CD4-positive, alpha-beta T cell (primary cell): Measurements from ENCODE around the gene CDC42EP4. TPM values are rescaled to one million over a fixed set of nuclear protein-coding genes. Genes with fewer than 3 reads are reported as not detected.

Source experiments
- ATAC-seq: fragments of 200-7000 bp; cut with Tn5 transposase; one replicate; pipeline ENCODE4 v1.10.0; 2022; ENCODE audit warnings: mild to moderate bottlenecking; ENCODE audit not compliant: poor library complexity
- CTCF ChIA-PET: fragments of 350-600 bp; sonication (Branson Sonifier 250); formaldehyde crosslinking; loops from one replicate; lab custom pipeline; 2021; ENCODE audit warnings: antibody characterized with exemption, inconsistent platforms; lab: Charles Lee
- POLR2A ChIA-PET: fragments of 350-600 bp; sonication (Branson Sonifier 250); formaldehyde crosslinking; loops from one replicate; lab custom pipeline; 2021; ENCODE audit warnings: antibody characterized with exemption, inconsistent platforms; lab: Charles Lee
- DNase-seq, 14 experiments: peaks; one replicate each; pipeline ENCODE4 v3.0.0-alpha.2; 2013 to 2020; ENCODE audit warnings: mixed read lengths in 2 of 14
- H3K27ac ChIP-seq, 2 donors: one replicate each; pipeline versions ENCODE4 v1.5.1 to v1.7.0; 2013; ENCODE audit warnings: low read length in 2 of 2, low read depth in 1 of 2, mild to moderate bottlenecking in 1 of 2
- H3K27me3 ChIP-seq, 2 experiments: 1 replicate in 1 of 2; 2 replicates in 1 of 2; pipeline versions ENCODE4 v1.6.1 to v1.7.0; 2013; ENCODE audit warnings: low read length in 2 of 2, control low read depth in 1 of 2, mild to moderate bottlenecking in 1 of 2, moderate library complexity in 1 of 2; ENCODE audit not compliant: insufficient read depth in 2 of 2, control insufficient read depth in 1 of 2
- H3K36me3 ChIP-seq: one replicate; pipeline ENCODE4 v1.6.1; 2013; ENCODE audit warnings: low read length, control low read depth; ENCODE audit not compliant: insufficient read depth
- H3K4me1 ChIP-seq: one replicate; pipeline ENCODE4 v1.6.1; 2013; ENCODE audit warnings: low read length, control low read depth; ENCODE audit not compliant: insufficient read depth
- H3K4me3 ChIP-seq: one replicate; pipeline ENCODE4 v1.5.1; 2013; ENCODE audit warnings: mild to moderate bottlenecking, low read length, moderate library complexity
- H3K9me3 ChIP-seq, 2 experiments: 1 replicate in 1 of 2; 2 replicates in 1 of 2; pipeline versions ENCODE4 v1.6.1 to v1.7.0; 2013; ENCODE audit warnings: low read length in 2 of 2, mild to moderate bottlenecking in 2 of 2, control low read depth in 1 of 2, moderate library complexity in 1 of 2; ENCODE audit not compliant: control insufficient read depth in 1 of 2, insufficient read depth in 1 of 2
- H3K27ac Mint-ChIP-seq: one replicate; pipeline ENCODE4 v1.8.0; 2020; ENCODE audit warnings: mixed read lengths
- H3K27me3 Mint-ChIP-seq: one replicate; pipeline ENCODE4 v1.8.0; 2021; ENCODE audit warnings: mixed read lengths
- H3K36me3 Mint-ChIP-seq: one replicate; pipeline ENCODE4 v1.8.0; 2021; ENCODE audit warnings: low read depth, mixed read lengths
- H3K4me1 Mint-ChIP-seq: one replicate; pipeline ENCODE4 v1.8.0; 2021; ENCODE audit warnings: low read depth, mixed read lengths
- H3K4me3 Mint-ChIP-seq: one replicate; pipeline ENCODE4 v1.8.0; 2020; ENCODE audit warnings: mild to moderate bottlenecking, mixed read lengths
- H3K9me3 Mint-ChIP-seq: one replicate; pipeline ENCODE4 v1.8.0; 2020; ENCODE audit warnings: mixed read lengths
- intact Hi-C, 2 experiments: fragments of 100-400 bp; cut with DNase I in 1 of 2; cut with micrococcal nuclease in 1 of 2; formaldehyde crosslinking; loops; one replicate each; pipeline versions ENCODE4 v1.15.1 to v1.9.0; 2023 to 2025; cut with DNase I, micrococcal nuclease
- total RNA-seq, 174 experiments: library from RNA in 2 of 174; stranded (reverse) in 2 of 174; gene quantifications; one replicate each; pipeline ENCODE4 v1.2.3 and lab custom pipeline; 2021 to 2026
- TF ChIP-seq, protein P1 (sequence below): fragments of 200-600 bp; IDR thresholded peaks from one replicate; pipeline ENCODE4 v1.8.0; 2022; ENCODE audit warnings: antibody characterized with exemption, mild to moderate bottlenecking

Gene CDC42EP4
- total RNA-seq, 2 experiments from 2014 or later = 2.9 to 3.5 TPM

- Mint-ChIP-seq H3K27me3 (no peaks in the 10 kb centered on the region), H3K4me1 (no peaks in the 10 kb centered on the region), H3K4me3 (no peak overlapping the region), H3K9me3 (no peaks in the 10 kb centered on the region), H3K36me3 (no peaks in the 10 kb centered on the region), H3K27ac (no peak overlapping the region)
- ATAC-seq = no peak
- Histone ChIP-seq H3K27me3 (no peaks in the 10 kb centered on the region), H3K4me3 (no peak overlapping the region), H3K36me3 (no peaks in the 10 kb centered on the region), H3K27ac (no peak overlapping the region), H3K9me3 (no peaks in the 10 kb centered on the region), H3K4me1 (no peaks in the 10 kb centered on the region)
- ChIA-PET POLR2A (no interaction called here), CTCF (no interaction called here)
- intact Hi-C loops = no loop called here
- DNase-seq = no peak
- TF ChIP-seq, protein P1, sequence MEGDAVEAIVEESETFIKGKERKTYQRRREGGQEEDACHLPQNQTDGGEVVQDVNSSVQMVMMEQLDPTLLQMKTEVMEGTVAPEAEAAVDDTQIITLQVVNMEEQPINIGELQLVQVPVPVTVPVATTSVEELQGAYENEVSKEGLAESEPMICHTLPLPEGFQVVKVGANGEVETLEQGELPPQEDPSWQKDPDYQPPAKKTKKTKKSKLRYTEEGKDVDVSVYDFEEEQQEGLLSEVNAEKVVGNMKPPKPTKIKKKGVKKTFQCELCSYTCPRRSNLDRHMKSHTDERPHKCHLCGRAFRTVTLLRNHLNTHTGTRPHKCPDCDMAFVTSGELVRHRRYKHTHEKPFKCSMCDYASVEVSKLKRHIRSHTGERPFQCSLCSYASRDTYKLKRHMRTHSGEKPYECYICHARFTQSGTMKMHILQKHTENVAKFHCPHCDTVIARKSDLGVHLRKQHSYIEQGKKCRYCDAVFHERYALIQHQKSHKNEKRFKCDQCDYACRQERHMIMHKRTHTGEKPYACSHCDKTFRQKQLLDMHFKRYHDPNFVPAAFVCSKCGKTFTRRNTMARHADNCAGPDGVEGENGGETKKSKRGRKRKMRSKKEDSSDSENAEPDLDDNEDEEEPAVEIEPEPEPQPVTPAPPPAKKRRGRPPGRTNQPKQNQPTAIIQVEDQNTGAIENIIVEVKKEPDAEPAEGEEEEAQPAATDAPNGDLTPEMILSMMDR = no peak
These were observed 38.9 kb downstream of the CDC42EP4 start for GRCh38 chr17:73272906-73273218.

- Histone ChIP-seq H3K27ac (no peak overlapping the region), H3K27me3 (no peaks in the 10 kb centered on the region), H3K36me3 (no peaks in the 10 kb centered on the region), H3K4me1 (no peaks in the 10 kb centered on the region), H3K9me3 (no peaks in the 10 kb centered on the region), H3K4me3 (no peak overlapping the region)
- H3K36me3 Mint-ChIP-seq = no peaks in the 10 kb centered on the region
- intact Hi-C loops = no loop called here
- DNase-seq = peak in 1 of 14 experiments; percentile 15
- no peaks in the 10 kb centered on the region for H3K9me3 Mint-ChIP-seq
- POLR2A ChIA-PET = no interaction called here
- H3K27ac Mint-ChIP-seq = no peak overlapping the region
- CTCF ChIA-PET = interaction anchor here (1.2 kb wide), 1 partner anchor 40 kb away, joined by 4 read pairs; the partner anchor contains the start of gene CDC42EP4
- ATAC-seq = no peak
- no peaks in the 10 kb centered on the region for H3K27me3 Mint-ChIP-seq
- no peaks in the 10 kb centered on the region for H3K4me1 Mint-ChIP-seq
- no peak overlapping the region for H3K4me3 Mint-ChIP-seq
- TF ChIP-seq, protein P1 = no peak
These were observed 40.7 kb downstream of the CDC42EP4 start for GRCh38 chr17:73271072-73271471.

GRCh38 chr17:73269791-73270190 lies 42.0 kb downstream of the CDC42EP4 start:
- Histone ChIP-seq H3K27ac (no peak overlapping the region), H3K9me3 (no peaks in the 10 kb centered on the region), H3K4me1 (no peaks in the 10 kb centered on the region), H3K36me3 (no peaks in the 10 kb centered on the region), H3K27me3 (no peaks in the 10 kb centered on the region), H3K4me3 (no peak overlapping the region)
- no peak for ATAC-seq
- no peaks in the 10 kb centered on the region for H3K9me3 Mint-ChIP-seq
- H3K27ac Mint-ChIP-seq = no peak overlapping the region
- no peaks in the 10 kb centered on the region for H3K36me3 Mint-ChIP-seq
- TF ChIP-seq, protein P1 = no peak
- ChIA-PET CTCF (interaction anchor here (1.2 kb wide), 1 partner anchor 41 kb away, joined by 4 read pairs; the partner anchor contains the start of gene CDC42EP4), POLR2A (no interaction called here)
- H3K4me1 Mint-ChIP-seq = no peaks in the 10 kb centered on the region
- H3K4me3 Mint-ChIP-seq = no peak overlapping the region
- no peak for DNase-seq
- intact Hi-C loops = no loop called here
- no peaks in the 10 kb centered on the region for H3K27me3 Mint-ChIP-seq
